GM12801 (cell line): Measurements from ENCODE around the gene CHIC2.

Source experiments
- TF ChIP-seq, protein P1 (sequence below): IDR thresholded peaks from one replicate; pipeline ENCODE4 v1.5.1; 2011; ENCODE audit warnings: control low read depth; ENCODE audit not compliant: insufficient read length; ENCODE audit errors: extremely low read depth

The CHIC2 gene

DNA sequence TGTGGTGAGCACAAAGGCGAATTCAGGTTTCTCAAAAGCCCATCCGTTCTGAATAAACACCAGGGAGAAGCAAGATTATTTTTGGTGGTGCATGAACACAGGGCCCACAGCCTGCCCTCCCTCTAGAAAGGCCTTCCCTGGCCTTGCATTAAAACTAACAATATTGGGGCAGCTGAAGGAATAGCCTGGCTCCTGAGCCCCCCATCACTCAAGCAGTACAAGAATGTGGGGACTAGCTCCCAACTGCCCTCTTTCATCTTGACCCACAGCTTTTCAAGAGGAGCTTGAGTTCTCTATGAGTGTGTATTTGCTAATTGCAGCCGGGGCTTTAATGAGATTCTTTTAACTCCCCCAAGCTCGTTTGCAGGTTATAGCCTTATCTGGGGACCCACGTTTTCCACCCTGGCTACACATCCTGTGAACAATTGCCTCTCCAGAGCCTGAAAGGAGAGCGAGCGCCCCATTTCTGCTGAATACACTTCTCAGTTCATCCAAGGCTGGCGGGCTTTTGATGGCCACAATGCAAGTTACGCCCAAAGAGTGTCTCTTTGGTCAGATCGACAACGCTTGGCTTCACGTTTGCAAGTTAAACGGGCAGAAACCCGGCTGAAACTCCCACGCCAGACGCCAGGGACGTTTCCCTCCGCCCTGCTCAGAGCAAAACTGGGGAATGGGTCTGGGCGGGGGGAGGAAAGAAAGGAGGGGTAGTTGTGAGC lies 30.9 kb upstream of the CHIC2 start:
- TF ChIP-seq, protein P1, sequence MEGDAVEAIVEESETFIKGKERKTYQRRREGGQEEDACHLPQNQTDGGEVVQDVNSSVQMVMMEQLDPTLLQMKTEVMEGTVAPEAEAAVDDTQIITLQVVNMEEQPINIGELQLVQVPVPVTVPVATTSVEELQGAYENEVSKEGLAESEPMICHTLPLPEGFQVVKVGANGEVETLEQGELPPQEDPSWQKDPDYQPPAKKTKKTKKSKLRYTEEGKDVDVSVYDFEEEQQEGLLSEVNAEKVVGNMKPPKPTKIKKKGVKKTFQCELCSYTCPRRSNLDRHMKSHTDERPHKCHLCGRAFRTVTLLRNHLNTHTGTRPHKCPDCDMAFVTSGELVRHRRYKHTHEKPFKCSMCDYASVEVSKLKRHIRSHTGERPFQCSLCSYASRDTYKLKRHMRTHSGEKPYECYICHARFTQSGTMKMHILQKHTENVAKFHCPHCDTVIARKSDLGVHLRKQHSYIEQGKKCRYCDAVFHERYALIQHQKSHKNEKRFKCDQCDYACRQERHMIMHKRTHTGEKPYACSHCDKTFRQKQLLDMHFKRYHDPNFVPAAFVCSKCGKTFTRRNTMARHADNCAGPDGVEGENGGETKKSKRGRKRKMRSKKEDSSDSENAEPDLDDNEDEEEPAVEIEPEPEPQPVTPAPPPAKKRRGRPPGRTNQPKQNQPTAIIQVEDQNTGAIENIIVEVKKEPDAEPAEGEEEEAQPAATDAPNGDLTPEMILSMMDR, result no peak

DNA sequence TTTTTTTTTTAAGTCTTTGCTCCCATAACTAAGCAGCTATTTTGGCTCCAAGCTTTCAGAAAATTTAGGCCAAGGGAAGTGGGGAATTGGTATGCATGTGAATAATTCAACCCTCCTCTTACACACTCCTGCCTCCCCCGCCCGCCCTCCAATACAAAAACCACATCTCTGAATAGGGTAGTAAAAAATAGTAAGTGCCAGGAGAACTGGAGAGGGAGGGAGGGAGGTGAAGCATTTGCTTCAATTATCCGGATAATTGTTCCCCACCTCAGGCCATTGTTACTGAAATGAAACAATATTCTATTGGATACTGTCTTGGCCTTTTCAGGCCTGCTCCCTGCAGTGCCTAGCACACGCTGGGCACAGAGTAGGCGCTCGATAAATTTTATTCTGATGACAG lies 30.0 kb upstream of the CHIC2 start:
- TF ChIP-seq, protein P1, result no peak

DNA sequence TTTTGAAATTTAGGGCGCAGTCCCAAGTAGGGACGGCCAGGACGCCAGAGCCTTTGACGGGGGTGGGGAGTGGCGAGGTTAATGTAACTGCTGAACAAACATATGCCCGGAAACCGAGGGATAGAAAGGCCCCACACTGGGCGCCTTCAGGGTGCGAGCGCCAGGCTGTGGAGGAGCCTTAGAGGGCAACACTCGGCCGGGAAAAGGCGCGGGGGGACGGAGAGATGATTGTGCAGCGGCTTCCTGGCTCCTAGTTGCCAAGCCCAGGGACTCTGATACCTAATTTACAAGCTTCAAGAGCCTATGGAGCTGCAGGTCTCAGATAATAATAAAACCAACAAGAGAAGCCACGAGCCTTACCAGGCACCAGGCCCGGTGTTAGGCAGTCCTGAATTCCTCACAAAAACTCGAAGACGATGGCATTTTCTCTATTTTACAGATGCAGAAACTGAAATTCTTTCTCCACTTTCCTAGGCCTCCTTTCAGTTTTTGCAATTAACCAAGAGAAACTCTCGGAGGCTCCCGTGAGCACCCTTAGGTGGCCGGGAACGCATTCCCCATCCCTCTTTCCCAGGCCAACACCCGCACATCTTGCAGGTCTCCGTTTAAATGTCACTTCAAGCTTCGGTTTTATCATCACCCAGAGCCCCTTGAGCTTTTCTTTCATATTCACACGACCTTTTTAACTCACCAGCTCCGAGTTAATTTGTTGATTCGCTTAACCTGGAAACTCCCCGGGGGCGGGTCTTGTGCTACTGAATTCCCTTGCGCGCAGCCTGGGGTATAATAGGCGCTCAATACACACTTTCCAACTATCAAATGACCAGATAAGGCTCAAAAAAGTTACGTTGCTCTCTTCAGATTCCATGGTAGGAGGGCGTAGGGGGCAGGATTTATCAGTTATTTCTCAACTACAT lies 29.2 kb upstream of the CHIC2 start:
- TF ChIP-seq, protein P1, result no peak

DNA sequence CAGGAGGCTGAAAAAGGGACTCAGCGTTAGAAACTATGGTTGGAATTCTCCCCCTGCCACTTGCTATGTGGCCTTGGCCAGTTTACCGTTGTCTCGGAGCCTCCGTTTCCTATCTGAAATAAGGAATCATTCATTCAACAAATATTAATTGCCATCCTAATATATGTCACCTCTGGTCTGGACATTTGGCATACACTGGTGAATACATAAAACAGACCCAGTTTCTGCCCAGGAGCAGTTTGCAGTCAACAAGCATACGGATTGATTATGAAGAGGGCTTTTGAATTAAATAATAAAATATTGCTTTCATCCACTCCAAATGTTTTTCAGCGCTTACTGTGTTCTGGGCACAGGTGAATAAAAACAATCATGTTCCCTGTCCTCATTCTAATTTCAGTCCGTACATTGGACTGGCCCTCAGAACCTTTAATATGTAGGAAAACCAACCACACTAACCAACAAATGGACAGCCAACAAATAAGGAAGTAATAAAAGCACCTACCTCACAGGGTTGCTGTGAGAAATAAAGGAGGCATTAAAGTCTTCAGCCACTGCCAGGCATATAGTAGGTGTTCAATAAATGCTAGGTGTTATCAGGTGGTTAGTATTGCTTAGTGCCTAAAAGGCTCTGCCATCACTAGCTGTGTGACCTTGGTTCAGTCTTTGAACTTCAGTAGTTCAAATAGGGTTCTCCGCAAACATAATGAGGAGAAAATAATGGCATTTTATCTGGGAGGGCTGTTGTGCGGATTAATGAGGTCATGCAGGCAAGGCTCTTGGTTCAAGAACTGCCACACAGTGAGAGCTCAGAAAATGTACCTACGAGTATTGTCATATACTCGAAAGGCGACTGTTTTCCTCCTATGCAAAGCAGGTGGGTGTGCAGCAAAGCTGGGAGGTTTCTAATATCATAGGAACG lies 28.3 kb upstream of the CHIC2 start:
- TF ChIP-seq, protein P1, result no peak

DNA sequence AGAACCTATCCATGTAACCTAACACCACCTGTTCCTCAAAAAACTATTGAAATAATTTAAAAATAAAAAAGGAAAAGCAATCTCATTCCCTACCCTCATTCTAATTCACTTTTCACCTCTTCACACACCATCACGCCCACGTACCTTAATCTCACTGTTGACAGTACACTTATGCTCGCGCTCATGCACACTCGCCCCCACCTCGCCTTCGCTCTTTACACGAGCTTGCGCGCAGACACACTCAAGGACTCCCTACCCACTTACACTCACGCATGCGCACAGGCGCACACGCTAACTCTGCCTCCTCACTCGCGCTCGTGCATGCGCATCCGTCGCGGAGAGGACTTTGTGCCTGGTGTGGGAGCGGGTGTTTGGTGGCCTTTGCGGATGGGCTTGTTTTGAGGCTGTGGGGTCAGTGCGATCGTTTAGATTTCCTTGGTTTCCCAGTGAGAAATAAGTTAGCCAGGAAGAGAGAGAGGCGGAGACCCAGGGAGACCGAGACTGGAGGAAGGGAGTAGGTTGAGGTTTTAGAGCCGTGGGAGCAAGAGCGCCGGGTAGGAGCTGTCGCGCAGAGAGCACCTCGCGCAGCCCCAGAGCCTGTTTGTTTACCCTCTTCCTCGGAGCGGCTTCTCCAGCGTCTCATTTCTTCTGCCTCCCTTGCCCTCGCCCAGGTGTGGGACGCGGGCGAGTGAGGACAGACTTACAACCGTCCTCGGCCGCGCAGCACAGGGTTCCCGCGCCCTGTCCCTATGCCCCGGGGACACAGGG lies 27.4 kb upstream of the CHIC2 start:
- TF ChIP-seq, protein P1, result no peak

DNA sequence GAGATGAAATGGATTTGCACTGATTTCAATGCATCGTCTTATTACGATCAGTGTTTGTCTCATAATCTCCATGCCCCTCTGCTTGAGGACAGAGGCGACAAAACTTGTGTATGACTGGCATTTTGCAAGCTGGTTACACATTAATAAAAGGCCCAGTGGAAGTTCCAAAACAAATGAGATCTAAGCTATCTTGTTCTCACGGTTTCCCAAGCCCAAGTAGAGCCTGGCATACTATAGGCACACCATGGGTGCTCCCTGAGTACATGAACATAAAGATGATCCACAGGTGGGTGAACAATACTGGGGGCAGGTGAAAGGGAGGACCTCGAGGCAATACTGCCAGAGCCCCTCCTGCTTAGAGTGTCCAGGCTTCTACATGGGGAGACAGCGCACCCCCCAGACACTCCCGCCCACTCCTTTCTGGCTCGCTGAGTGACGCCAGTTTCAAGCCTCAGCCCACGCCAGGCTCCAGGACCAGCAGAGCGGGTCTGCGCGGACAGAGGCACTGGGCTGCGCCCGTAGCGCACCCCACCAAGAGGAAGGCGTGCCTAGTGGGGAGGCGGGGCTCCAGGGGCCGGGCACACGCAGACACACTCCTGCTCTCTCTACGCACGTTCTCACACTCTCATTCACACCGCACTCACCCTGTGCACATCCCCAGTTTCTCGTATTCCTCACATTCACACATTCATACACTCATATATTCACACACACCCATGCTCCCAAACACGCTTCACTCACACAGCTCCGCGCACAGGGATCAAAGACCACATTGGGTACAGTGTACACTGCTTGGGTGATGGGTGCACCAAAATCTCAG lies 26.6 kb upstream of the CHIC2 start:
- TF ChIP-seq, protein P1, result no peak
